Calu3 (cell line): Measurements from ENCODE around the gene CLIP4. TPM values are rescaled to one million over a fixed set of nuclear protein-coding genes. Genes with fewer than 3 reads are reported as not detected.
"Not testable (repeated sequence)": the region's sequence is repeated elsewhere in the genome, so short reads cannot be mapped to it uniquely, and the experiment has no call there.

Experiments used
- BruUV-seq: library from RNA; stranded (reverse); fragments of 400-500 nt; replicated peaks from 2 replicates; lab custom pipeline; 2021; lab: Mats Ljungman, UMichigan
- CTCF ChIA-PET: fragments of 300-600 bp; sonication (Branson Sonifier 250); formaldehyde crosslinking; loops from one replicate; lab custom pipeline; 2022; ENCODE audit warnings: antibody characterized with exemption; lab: Charles Lee
- DNase-seq: peaks from one replicate; pipeline ENCODE4 v3.0.0; 2022
- H3K27ac Mint-ChIP-seq: one replicate; pipeline ENCODE4 v1.8.0; 2022; ENCODE audit warnings: mixed read lengths; ENCODE audit not compliant: unreplicated experiment
- H3K27me3 Mint-ChIP-seq: one replicate; pipeline ENCODE4 v1.8.0; 2022; ENCODE audit warnings: mixed read lengths; ENCODE audit not compliant: unreplicated experiment
- H3K36me3 Mint-ChIP-seq: one replicate; pipeline ENCODE4 v1.8.0; 2022; ENCODE audit warnings: mild to moderate bottlenecking, moderate library complexity, mixed read lengths; ENCODE audit not compliant: insufficient read depth, unreplicated experiment
- H3K4me1 Mint-ChIP-seq: one replicate; pipeline ENCODE4 v1.8.0; 2022; ENCODE audit warnings: mild to moderate bottlenecking, low read depth, mixed read lengths; ENCODE audit not compliant: unreplicated experiment
- H3K4me3 Mint-ChIP-seq: one replicate; pipeline ENCODE4 v1.8.0; 2022; ENCODE audit warnings: mild to moderate bottlenecking, low read depth, moderate library complexity, mixed read lengths; ENCODE audit not compliant: unreplicated experiment
- H3K9me3 Mint-ChIP-seq: one replicate; pipeline ENCODE4 v1.8.0; 2022; ENCODE audit warnings: low read depth, mixed read lengths; ENCODE audit not compliant: unreplicated experiment
- intact Hi-C: fragments of 100-400 bp; cut with micrococcal nuclease; formaldehyde crosslinking; loops from one replicate; pipeline ENCODE4 v1.10.0; 2022; ENCODE audit not compliant: unreplicated experiment
- total RNA-seq: library from RNA; stranded (reverse); gene quantifications from 2 replicates; pipeline ENCODE4 v1.2.3, GENCODE V29; 2022
- TF ChIP-seq, protein P1 (sequence below): fragments of 200-600 bp; IDR thresholded peaks from one replicate; pipeline ENCODE4 v1.8.0; 2022; ENCODE audit warnings: antibody characterized with exemption; ENCODE audit not compliant: unreplicated experiment

The CLIP4 gene
- total RNA-seq, 1 experiment from 2014 or later = 184 TPM

DNA sequence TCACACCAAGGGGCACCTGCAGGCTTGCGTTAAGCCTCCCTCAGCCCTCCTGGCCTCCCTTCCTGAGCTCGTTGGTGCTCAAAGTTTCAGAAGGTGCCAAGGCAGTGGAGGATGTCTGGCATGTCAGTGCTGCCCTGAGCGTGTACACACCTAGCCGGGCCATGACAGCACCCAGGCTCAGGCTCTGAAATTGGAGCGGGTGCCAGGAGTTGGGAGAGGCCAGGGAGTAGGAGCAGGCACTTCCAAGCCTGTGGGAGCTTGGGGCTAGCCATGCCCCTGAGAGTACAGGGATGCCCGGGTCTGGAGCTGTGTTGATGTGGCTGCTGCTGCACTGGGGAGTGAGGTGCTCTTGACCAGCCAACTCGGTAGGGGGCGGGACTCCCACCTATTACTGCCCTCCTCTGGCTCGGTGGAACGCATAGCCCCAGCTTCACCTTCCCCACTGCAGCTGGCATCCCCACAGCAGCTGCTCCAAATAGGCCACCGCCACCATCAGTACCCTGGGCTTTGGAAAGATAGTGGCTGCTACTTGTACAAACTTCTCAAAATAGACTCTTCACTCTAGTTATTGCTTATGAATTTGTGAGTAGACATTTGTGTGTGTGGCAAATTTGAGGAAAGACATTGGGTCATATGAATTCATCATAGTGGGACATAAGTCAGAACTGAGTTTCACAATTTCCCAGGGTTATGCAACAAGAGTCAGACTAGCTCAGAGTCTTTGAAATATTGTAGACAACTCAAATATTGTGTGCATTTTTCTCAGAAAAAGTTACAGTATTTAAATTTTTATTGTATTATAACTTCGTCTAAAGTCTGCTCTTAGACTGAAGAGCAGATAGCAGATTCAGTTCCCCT, 34.1 kb upstream of the CLIP4 start:
- DNase-seq = no peak
- BruUV-seq = no TSS peak
- Mint-ChIP-seq H3K27me3 (no peaks in the 10 kb centered on the region), H3K4me3 (no peak overlapping the region), H3K9me3 (no peaks in the 10 kb centered on the region), H3K27ac (no peak overlapping the region), H3K4me1 (no peaks in the 10 kb centered on the region), H3K36me3 (no peaks in the 10 kb centered on the region)
- intact Hi-C loops = no loop called here
- TF ChIP-seq, protein P1, sequence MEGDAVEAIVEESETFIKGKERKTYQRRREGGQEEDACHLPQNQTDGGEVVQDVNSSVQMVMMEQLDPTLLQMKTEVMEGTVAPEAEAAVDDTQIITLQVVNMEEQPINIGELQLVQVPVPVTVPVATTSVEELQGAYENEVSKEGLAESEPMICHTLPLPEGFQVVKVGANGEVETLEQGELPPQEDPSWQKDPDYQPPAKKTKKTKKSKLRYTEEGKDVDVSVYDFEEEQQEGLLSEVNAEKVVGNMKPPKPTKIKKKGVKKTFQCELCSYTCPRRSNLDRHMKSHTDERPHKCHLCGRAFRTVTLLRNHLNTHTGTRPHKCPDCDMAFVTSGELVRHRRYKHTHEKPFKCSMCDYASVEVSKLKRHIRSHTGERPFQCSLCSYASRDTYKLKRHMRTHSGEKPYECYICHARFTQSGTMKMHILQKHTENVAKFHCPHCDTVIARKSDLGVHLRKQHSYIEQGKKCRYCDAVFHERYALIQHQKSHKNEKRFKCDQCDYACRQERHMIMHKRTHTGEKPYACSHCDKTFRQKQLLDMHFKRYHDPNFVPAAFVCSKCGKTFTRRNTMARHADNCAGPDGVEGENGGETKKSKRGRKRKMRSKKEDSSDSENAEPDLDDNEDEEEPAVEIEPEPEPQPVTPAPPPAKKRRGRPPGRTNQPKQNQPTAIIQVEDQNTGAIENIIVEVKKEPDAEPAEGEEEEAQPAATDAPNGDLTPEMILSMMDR = no peak
- CTCF ChIA-PET = no interaction called here

DNA sequence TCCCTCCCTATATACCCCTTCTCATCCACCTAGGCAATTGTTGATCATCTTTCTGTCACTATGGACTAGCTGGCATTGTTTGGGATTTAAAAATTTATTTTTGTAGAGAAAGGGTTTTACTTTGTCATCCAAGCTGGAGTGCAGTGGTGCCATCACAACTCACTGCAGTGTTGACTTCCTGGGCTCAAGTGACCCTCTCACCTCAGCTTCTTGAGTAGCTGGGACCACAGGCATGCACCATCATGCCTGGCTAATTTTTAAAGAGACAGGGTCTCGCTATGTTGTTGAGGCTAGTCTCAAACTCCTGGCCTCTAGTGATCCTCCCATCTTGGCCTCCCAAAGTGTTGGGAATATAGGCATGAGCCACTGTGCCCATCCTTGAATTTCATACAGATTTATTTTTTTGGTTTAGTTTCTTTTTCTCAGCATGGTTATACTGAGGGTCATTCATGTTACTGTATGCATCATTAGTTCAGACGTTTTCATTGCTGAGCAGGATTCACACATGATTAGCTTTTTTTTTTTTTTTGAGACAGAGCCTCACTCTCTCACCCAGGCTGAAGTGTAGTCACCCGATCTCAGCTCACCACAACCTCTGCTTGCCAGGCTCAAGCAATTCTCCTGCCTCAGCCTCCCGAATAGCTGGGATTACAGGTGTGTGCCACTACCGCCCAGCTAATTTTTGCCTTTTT, 32.3 kb upstream of the CLIP4 start:
- no peaks in the 10 kb centered on the region for H3K36me3 Mint-ChIP-seq
- no TSS peak for BruUV-seq
- TF ChIP-seq, protein P1 = no peak
- intact Hi-C loops = no loop called here
- no peak for DNase-seq
- CTCF ChIA-PET = no interaction called here
- no peak overlapping the region for H3K4me3 Mint-ChIP-seq
- H3K27ac Mint-ChIP-seq = no peak overlapping the region
- peaks cover under 1% of the 10 kb centered on the region for H3K4me1 Mint-ChIP-seq
- H3K9me3 Mint-ChIP-seq = no peaks in the 10 kb centered on the region
- H3K27me3 Mint-ChIP-seq = no peaks in the 10 kb centered on the region

DNA sequence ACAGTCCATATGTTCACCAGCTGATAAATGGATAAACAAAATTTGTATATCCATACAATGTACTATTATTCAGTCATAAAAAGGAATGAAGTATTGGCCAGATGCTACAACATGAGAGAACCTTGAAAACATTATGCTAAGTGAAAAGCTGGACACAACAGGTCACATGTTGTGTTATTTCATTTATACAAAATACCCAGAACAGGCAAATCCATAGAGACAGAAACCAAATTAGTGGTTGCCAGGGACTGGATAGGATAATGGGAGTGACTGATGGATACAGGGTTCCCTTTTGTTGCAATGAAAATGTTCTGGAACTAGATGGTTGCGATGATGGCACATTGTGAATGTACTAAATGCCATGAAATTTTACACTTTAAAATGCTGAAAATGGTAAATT, 30.7 kb upstream of the CLIP4 start:
- peaks cover 11% of the 10 kb centered on the region for H3K4me1 Mint-ChIP-seq
- no peak overlapping the region for H3K4me3 Mint-ChIP-seq
- H3K9me3 Mint-ChIP-seq = no peaks in the 10 kb centered on the region
- BruUV-seq = no TSS peak
- H3K27me3 Mint-ChIP-seq = no peaks in the 10 kb centered on the region
- H3K36me3 Mint-ChIP-seq = no peaks in the 10 kb centered on the region
- no peak for DNase-seq
- intact Hi-C loops = no loop called here
- TF ChIP-seq, protein P1 = no peak
- H3K27ac Mint-ChIP-seq = no peak overlapping the region
- CTCF ChIA-PET = no interaction called here

DNA sequence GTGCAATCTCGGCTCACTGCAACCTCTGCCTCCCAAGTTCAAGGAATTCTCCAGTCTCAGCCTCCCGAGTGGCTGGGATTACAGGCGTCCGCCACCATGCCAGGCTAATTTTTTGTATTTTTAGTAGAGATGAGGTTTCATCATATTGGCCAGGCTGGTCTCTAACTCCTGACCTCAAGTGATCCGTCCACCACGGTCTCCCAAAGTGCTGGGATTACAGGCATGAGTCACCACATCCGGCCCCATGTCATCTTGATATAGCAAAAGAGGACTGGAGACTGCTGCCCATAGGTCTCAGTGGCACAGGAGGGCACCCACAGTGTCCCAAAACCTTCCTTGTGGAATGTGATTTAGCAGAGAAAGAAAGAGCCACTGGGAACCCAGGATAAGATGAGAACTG, 24.9 kb upstream of the CLIP4 start:
- H3K36me3 Mint-ChIP-seq, H3K4me3 Mint-ChIP-seq, DNase-seq, intact Hi-C loops, BruUV-seq, H3K27ac Mint-ChIP-seq, H3K27me3 Mint-ChIP-seq, H3K9me3 Mint-ChIP-seq: not testable (repeated sequence)
- CTCF ChIA-PET = interaction anchor here (1.6 kb wide), 1 partner anchor 15 kb away, joined by 4 read pairs; no protein-coding TSS in a partner anchor
- peaks cover 11% of the 10 kb centered on the region for H3K4me1 Mint-ChIP-seq
